IMR-90 (cell line): ENCODE data around the gene SRGAP3. TPM values are rescaled to one million over a fixed set of nuclear protein-coding genes. Genes with fewer than 3 reads are reported as not detected.

Source experiments
- ATAC-seq: fragments of 200-7000 bp; cut with Tn5 transposase; 2 replicates; pipeline ENCODE4 v1.9.1; 2020; ENCODE audit warnings: low read depth, mild to moderate bottlenecking, moderate library complexity
- BruUV-seq: library from RNA; stranded (reverse); fragments of 400-500 nt; replicated peaks from 2 replicates; lab custom pipeline; 2021; lab: Mats Ljungman, UMichigan
- CTCF ChIA-PET: fragments of 300-600 bp; formaldehyde crosslinking; extraction: SDS; loops from one replicate; lab custom pipeline; 2021; ENCODE audit warnings: antibody characterized with exemption; lab: Yijun Ruan, JAX
- POLR2A ChIA-PET: fragments of 300-600 bp; sonication (Branson Sonifier 250); formaldehyde crosslinking; loops from one replicate; lab custom pipeline; 2022; ENCODE audit warnings: antibody characterized with exemption; ENCODE audit not compliant: unreplicated experiment; lab: Charles Lee
- DNase-seq: peaks from one replicate; pipeline ENCODE4 v3.0.0; 2013
- H2AFZ ChIP-seq: replicated peaks from 2 replicates; pipeline ENCODE3; 2013; ENCODE audit warnings: low read length, mild to moderate bottlenecking; ENCODE audit not compliant: poor library complexity
- H2AK5ac ChIP-seq: 2 replicates; pipeline ENCODE4 v1.6.1; 2013; ENCODE audit warnings: low read depth, low read length, inconsistent platforms
- H2AK9ac ChIP-seq: replicated peaks from 2 replicates; pipeline ENCODE3; 2013; ENCODE audit warnings: mild to moderate bottlenecking, low read depth, low read length, moderate library complexity; ENCODE audit not compliant: poor library complexity
- H2BK120ac ChIP-seq: 2 replicates; pipeline ENCODE4 v1.6.1; 2013; ENCODE audit warnings: low read depth, low read length, inconsistent platforms
- H2BK15ac ChIP-seq: 3 replicates; pipeline ENCODE4 v1.6.1; 2013; ENCODE audit warnings: low read depth, low read length, inconsistent platforms
- H2BK20ac ChIP-seq: 2 replicates; pipeline ENCODE4 v1.6.1; 2013; ENCODE audit warnings: low read depth, mild to moderate bottlenecking, inconsistent platforms, low read length, moderate library complexity
- H2BK5ac ChIP-seq: 2 replicates; pipeline ENCODE4 v1.6.1; 2013; ENCODE audit warnings: mild to moderate bottlenecking, low read depth, low read length, inconsistent platforms; ENCODE audit not compliant: poor library complexity, severe bottlenecking
- H3K14ac ChIP-seq: replicated peaks from 2 replicates; pipeline ENCODE4 v1.6.1; 2013; ENCODE audit warnings: low read depth, low read length, inconsistent platforms
- H3K18ac ChIP-seq: 2 replicates; pipeline ENCODE4 v1.6.1; 2013; ENCODE audit warnings: low read depth, low read length, control low read depth
- H3K23ac ChIP-seq: 2 replicates; pipeline ENCODE4 v1.6.1; 2013; ENCODE audit warnings: low read depth, low read length, inconsistent platforms
- H3K27ac ChIP-seq: 2 replicates; pipeline ENCODE4 v1.5.1; 2013; ENCODE audit warnings: mild to moderate bottlenecking, control low read depth, low read length; ENCODE audit not compliant: insufficient read depth
- H3K27me3 ChIP-seq: 2 replicates; pipeline ENCODE4 v1.6.1; 2013; ENCODE audit warnings: low read length; ENCODE audit not compliant: control insufficient read depth, insufficient read depth
- H3K36me3 ChIP-seq: 2 replicates; pipeline ENCODE4 v1.6.1; 2013; ENCODE audit warnings: low read length, mixed read lengths; ENCODE audit not compliant: control insufficient read depth, insufficient read depth
- H3K4ac ChIP-seq: 2 replicates; pipeline ENCODE4 v1.6.1; 2013; ENCODE audit warnings: low read depth, low read length, inconsistent platforms
- H3K4me1 ChIP-seq: 2 replicates; pipeline ENCODE4 v1.6.1; 2013; ENCODE audit warnings: low read length, mixed read lengths; ENCODE audit not compliant: control insufficient read depth, insufficient read depth
- H3K4me2 ChIP-seq: 2 replicates; pipeline ENCODE4 v1.6.1; 2013; ENCODE audit warnings: low read depth, mild to moderate bottlenecking, control low read depth, low read length, moderate library complexity
- H3K4me3 ChIP-seq: 2 replicates; pipeline ENCODE4 v1.5.1; 2013; ENCODE audit warnings: low read depth, mild to moderate bottlenecking, control low read depth, low read length, moderate library complexity; ENCODE audit not compliant: insufficient read depth
- H3K56ac ChIP-seq: 2 replicates; pipeline ENCODE4 v1.6.1; 2013; ENCODE audit warnings: low read length, inconsistent platforms; ENCODE audit not compliant: insufficient read depth; ENCODE audit errors: extremely low read depth
- H3K79me1 ChIP-seq, 2 experiments: 2 replicates each; pipeline ENCODE4 v1.6.1; 2013; ENCODE audit warnings: low read length in 2 of 2, inconsistent platforms in 1 of 2, low read depth in 1 of 2
- H3K9ac ChIP-seq: 2 replicates; pipeline ENCODE4 v1.6.1; 2013; ENCODE audit warnings: low read depth, low read length, control low read depth
- H3K9me1 ChIP-seq: 2 replicates; pipeline ENCODE4 v1.6.1; 2013; ENCODE audit warnings: low read length, inconsistent platforms; ENCODE audit not compliant: insufficient read depth
- H3K9me3 ChIP-seq: 2 replicates; pipeline ENCODE4 v1.6.1; 2013; ENCODE audit warnings: low read length; ENCODE audit not compliant: control insufficient read depth, insufficient read depth
- H4K20me1 ChIP-seq: 2 replicates; pipeline ENCODE4 v1.6.1; 2013; ENCODE audit warnings: low read length, inconsistent platforms; ENCODE audit not compliant: insufficient read depth
- H4K5ac ChIP-seq: 2 replicates; pipeline ENCODE4 v1.6.1; 2013; ENCODE audit warnings: mild to moderate bottlenecking, low read depth, low read length, control low read depth
- H4K8ac ChIP-seq, 2 experiments: 2 replicates each; pipeline ENCODE4 v1.6.1; 2013; ENCODE audit warnings: low read depth in 2 of 2, low read length in 2 of 2, control low read depth in 1 of 2, inconsistent platforms in 1 of 2
- H4K91ac ChIP-seq: 2 replicates; pipeline ENCODE4 v1.6.1; 2013; ENCODE audit warnings: low read depth, low read length, inconsistent platforms; ENCODE audit not compliant: insufficient read depth
- BHLHE40 ChIP-seq: fragments of 150-350 bp; IDR thresholded peaks from 2 replicates; pipeline ENCODE4 v1.6.1; 2016; ENCODE audit warnings: mild to moderate bottlenecking, low read depth, low read length
- CEBPB ChIP-seq: IDR thresholded peaks from 2 replicates; pipeline ENCODE4 v1.6.1; 2012; ENCODE audit warnings: low read depth, low read length, improper control_type of control experiment
- CHD1 ChIP-seq: IDR thresholded peaks from 2 replicates; pipeline ENCODE4 v1.6.1; 2012; ENCODE audit warnings: low read depth, low read length, improper control_type of control experiment
- FOS ChIP-seq: fragments of 150-350 bp; IDR thresholded peaks from 2 replicates; pipeline ENCODE4 v1.6.1; 2016; ENCODE audit warnings: low read depth, low read length
- MAFK ChIP-seq: IDR thresholded peaks from 2 replicates; pipeline ENCODE4 v1.6.1; 2012; ENCODE audit warnings: low read depth, low read length, improper control_type of control experiment
- MAZ ChIP-seq: IDR thresholded peaks from 2 replicates; pipeline ENCODE4 v1.6.1; 2012; ENCODE audit warnings: low read depth, mild to moderate bottlenecking, low read length, improper control_type of control experiment, moderate library complexity, borderline replicate concordance
- NFE2L2 ChIP-seq: fragments of 150-350 bp; IDR thresholded peaks from 2 replicates; pipeline ENCODE4 v1.6.1; 2016; ENCODE audit warnings: low read depth, mild to moderate bottlenecking, low read length
- POLR2A ChIP-seq: IDR thresholded peaks from 2 replicates; pipeline ENCODE4 v1.6.1; 2012; ENCODE audit warnings: mild to moderate bottlenecking, low read depth, low read length
- RCOR1 ChIP-seq: IDR thresholded peaks from 2 replicates; pipeline ENCODE4 v1.6.1; 2012; ENCODE audit warnings: mild to moderate bottlenecking, low read length, improper control_type of control experiment; ENCODE audit not compliant: insufficient replicate concordance
- RFX5 ChIP-seq: IDR thresholded peaks from 2 replicates; pipeline ENCODE4 v1.8.0; 2012; ENCODE audit warnings: low read depth, mild to moderate bottlenecking, low read length, moderate library complexity
- SMC3 ChIP-seq: fragments of 150-350 bp; IDR thresholded peaks from 2 replicates; pipeline ENCODE4 v1.6.1; 2016; ENCODE audit warnings: low read depth, mild to moderate bottlenecking, antibody characterized with exemption, low read length, moderate library complexity
- WGBS, 2 experiments: methylation state at CpG; one replicate each; pipeline versions ENCODE4 v1.1.5 to v1.1.7; 2013; ENCODE audit warnings: missing lambda C conversion rate in 2 of 2; ENCODE audit not compliant: insufficient read length in 1 of 2; ENCODE audit errors: extremely low coverage in 2 of 2; 5-methylcytosine and 5-hydroxymethylcytosine counted together
- dilution Hi-C: fragments of 300-500 bp; cut with HindIII; formaldehyde crosslinking; loops from one replicate; pipeline ENCODE4 v1.14.3; 2018; ENCODE audit warnings: low sequenced_read_pairs; ENCODE audit not compliant: unreplicated experiment
- in situ Hi-C: fragments of 300-500 bp; cut with MboI; formaldehyde crosslinking; loops from 3 replicates; pipeline ENCODE4 v1.14.3; 2019; ENCODE audit warnings: low sequenced_read_pairs, inconsistent platforms, mixed read lengths
- intact Hi-C: fragments of 100-400 bp; cut with micrococcal nuclease; formaldehyde crosslinking; loops from 2 replicates; pipeline ENCODE4 v1.10.0; 2022
- polyA plus RNA-seq, 3 experiments: library from polyadenylated mRNA; depleted of rRNA; stranded (reverse); fragments of >200 nt; gene quantifications; 2 replicates each; pipeline ENCODE4 v1.2.3, GENCODE V29; 2012; ENCODE audit warnings: low replicate concordance in 1 of 3
- total RNA-seq: library from RNA; depleted of rRNA; stranded (reverse); fragments of >200 nt; gene quantifications from 2 replicates; pipeline ENCODE4 v1.2.3, GENCODE V29; 2012
- TF ChIP-seq, protein P1 (sequence below): fragments of 150-350 bp; IDR thresholded peaks from 2 replicates; pipeline ENCODE4 v1.6.1; 2016; ENCODE audit warnings: low read depth, mild to moderate bottlenecking, low read length, moderate library complexity, borderline replicate concordance
- TF ChIP-seq, protein P2 (sequence below): conservative IDR thresholded peaks from 2 replicates; pipeline ENCODE4 v1.5.1; 2012; ENCODE audit warnings: mild to moderate bottlenecking, low read depth, low read length, improper control_type of control experiment
- TF ChIP-seq, protein P3 (sequence below): fragments of 150-350 bp; IDR thresholded peaks from 2 replicates; pipeline ENCODE4 v1.6.1; 2017; ENCODE audit warnings: mild to moderate bottlenecking, antibody characterized with exemption, low read length, low read depth

The SRGAP3 gene
- total and polyA plus RNA-seq, 2 of the 4 experiments (the other 2 are of a cell fraction) = 0.68 to 1.4 TPM

DNA sequence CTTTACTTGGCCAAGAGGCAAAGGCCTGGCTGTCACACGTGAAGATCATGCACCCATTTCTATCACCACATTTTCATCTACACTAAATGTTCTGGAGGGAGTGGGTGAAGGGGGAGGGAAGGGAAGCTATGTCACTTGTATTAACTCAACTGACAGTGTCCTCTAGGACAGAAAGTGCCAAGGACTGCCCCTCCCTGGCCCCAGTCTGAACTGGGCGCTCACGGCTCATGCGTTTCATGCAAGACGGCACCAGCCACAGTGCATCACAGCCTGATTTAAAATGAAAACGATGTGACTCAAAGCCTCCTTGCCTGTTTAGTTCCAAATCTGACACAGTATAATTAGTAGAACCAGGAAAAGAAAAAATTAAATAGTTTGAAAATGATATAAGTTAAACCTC lies 265.4 kb downstream of the SRGAP3 start:
- Histone ChIP-seq H2BK120ac (no peak overlapping the region), H3K9me3 (peaks cover 4% of the 10 kb centered on the region; the same call in 1 of the 2 replicates), H3K4me3 (no peak overlapping the region), H3K79me1 (no peaks in the 10 kb centered on the region), H3K36me3 (no peaks in the 10 kb centered on the region), H4K5ac (no peak overlapping the region), H3K4me2 (no peak overlapping the region), H3K9ac (no peak overlapping the region), H3K14ac (no peak overlapping the region), H4K20me1 (no peaks in the 10 kb centered on the region), H2BK20ac (no peak overlapping the region), H3K27me3 (peaks cover 5% of the 10 kb centered on the region), H2BK15ac (no peak overlapping the region), H3K18ac (no peak overlapping the region), H3K4me1 (no peaks in the 10 kb centered on the region), H3K9me1 (no peaks in the 10 kb centered on the region), H4K91ac (no peak overlapping the region), H2AFZ (no peak overlapping the region), H3K4ac (no peak overlapping the region), H2AK9ac (no peak overlapping the region), H3K27ac (no peak overlapping the region), H3K56ac (no peak overlapping the region), H3K23ac (no peak overlapping the region), H4K8ac (no peak overlapping the region), H2BK5ac (no peak overlapping the region), H2AK5ac (no peak overlapping the region)
- intact Hi-C loops (no loop called here), in situ Hi-C loops (no loop called here), dilution Hi-C loops (no loop called here)
- TF ChIP-seq, protein P1, sequence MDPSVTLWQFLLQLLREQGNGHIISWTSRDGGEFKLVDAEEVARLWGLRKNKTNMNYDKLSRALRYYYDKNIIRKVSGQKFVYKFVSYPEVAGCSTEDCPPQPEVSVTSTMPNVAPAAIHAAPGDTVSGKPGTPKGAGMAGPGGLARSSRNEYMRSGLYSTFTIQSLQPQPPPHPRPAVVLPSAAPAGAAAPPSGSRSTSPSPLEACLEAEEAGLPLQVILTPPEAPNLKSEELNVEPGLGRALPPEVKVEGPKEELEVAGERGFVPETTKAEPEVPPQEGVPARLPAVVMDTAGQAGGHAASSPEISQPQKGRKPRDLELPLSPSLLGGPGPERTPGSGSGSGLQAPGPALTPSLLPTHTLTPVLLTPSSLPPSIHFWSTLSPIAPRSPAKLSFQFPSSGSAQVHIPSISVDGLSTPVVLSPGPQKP = no peak
- TF ChIP-seq SMC3 (no peak), MAFK (no peak), CHD1 (no peak), NFE2L2 (no peak), FOS (no peak), RFX5 (no peak), POLR2A (no peak), CEBPB (no peak), MAZ (no peak), RCOR1 (no peak), BHLHE40 (no peak)
- TF ChIP-seq, protein P2, sequence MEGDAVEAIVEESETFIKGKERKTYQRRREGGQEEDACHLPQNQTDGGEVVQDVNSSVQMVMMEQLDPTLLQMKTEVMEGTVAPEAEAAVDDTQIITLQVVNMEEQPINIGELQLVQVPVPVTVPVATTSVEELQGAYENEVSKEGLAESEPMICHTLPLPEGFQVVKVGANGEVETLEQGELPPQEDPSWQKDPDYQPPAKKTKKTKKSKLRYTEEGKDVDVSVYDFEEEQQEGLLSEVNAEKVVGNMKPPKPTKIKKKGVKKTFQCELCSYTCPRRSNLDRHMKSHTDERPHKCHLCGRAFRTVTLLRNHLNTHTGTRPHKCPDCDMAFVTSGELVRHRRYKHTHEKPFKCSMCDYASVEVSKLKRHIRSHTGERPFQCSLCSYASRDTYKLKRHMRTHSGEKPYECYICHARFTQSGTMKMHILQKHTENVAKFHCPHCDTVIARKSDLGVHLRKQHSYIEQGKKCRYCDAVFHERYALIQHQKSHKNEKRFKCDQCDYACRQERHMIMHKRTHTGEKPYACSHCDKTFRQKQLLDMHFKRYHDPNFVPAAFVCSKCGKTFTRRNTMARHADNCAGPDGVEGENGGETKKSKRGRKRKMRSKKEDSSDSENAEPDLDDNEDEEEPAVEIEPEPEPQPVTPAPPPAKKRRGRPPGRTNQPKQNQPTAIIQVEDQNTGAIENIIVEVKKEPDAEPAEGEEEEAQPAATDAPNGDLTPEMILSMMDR = no peak
- TF ChIP-seq, protein P3, sequence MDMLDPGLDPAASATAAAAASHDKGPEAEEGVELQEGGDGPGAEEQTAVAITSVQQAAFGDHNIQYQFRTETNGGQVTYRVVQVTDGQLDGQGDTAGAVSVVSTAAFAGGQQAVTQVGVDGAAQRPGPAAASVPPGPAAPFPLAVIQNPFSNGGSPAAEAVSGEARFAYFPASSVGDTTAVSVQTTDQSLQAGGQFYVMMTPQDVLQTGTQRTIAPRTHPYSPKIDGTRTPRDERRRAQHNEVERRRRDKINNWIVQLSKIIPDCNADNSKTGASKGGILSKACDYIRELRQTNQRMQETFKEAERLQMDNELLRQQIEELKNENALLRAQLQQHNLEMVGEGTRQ = no peak
- CTCF ChIA-PET = interaction anchor here (1.5 kb wide), 1 partner anchor 214 kb away, joined by 3 read pairs; the partner anchor contains the start of gene OXTR
- no peak for DNase-seq
- ATAC-seq = no peak
- WGBS, 2 experiments = 90% methylated on average over 2 of the region's 6 CpGs; no CpG with 5 or more reads in 1 of the 2 experiments
- BruUV-seq = no TSS peak
- POLR2A ChIA-PET = no interaction called here
